B cell (primary cell): ENCODE data around the gene KIF1A. TPM values are rescaled to one million over a fixed set of nuclear protein-coding genes. Genes with fewer than 3 reads are reported as not detected.

ENCODE experiments used
- ATAC-seq: fragments of 200-7000 bp; cut with Tn5 transposase; one replicate; pipeline ENCODE4 v1.10.0; 2021; ENCODE audit warnings: low read depth, mild to moderate bottlenecking, moderate number of reproducible peaks, moderate library complexity
- CTCF ChIA-PET: fragments of 350-600 bp; sonication (Branson Sonifier 250); formaldehyde crosslinking; loops from one replicate; lab custom pipeline; 2021; ENCODE audit warnings: antibody characterized with exemption, inconsistent platforms; lab: Charles Lee
- POLR2A ChIA-PET: fragments of 350-600 bp; sonication (Branson Sonifier 250); formaldehyde crosslinking; loops from one replicate; lab custom pipeline; 2021; ENCODE audit warnings: antibody characterized with exemption; lab: Charles Lee
- DNase-seq: peaks from one replicate; pipeline ENCODE4 v3.0.0; 2013
- H2AFZ ChIP-seq: 2 replicates; pipeline ENCODE4 v1.6.1; 2012; ENCODE audit warnings: mild to moderate bottlenecking, low read depth, low read length; ENCODE audit not compliant: insufficient read depth, poor library complexity, severe bottlenecking
- H3K27ac ChIP-seq, 2 donors: 1 replicate in 1 of 2; 2 replicates in 1 of 2; pipeline ENCODE4 v1.5.1; 2012 to 2013; ENCODE audit warnings: low read length in 2 of 2, mild to moderate bottlenecking in 2 of 2, moderate library complexity in 1 of 2
- H3K27me3 ChIP-seq, 4 experiments: fragments of 200-600 bp in 1 of 4; sonication (generic) in 1 of 4; replicated peaks in 1 of 4; 1 replicate in 2 of 4; 2 replicates in 2 of 4; pipeline versions ENCODE4 v1.6.1 to v1.7.0; 2013 to 2016; ENCODE audit warnings: low read length in 3 of 4, mild to moderate bottlenecking in 2 of 4, mixed read lengths in 1 of 4, moderate library complexity in 1 of 4; ENCODE audit not compliant: insufficient read depth in 4 of 4, control insufficient read depth in 3 of 4; ENCODE audit errors: control extremely low read depth in 1 of 4
- H3K36me3 ChIP-seq, 2 experiments: replicated peaks in 1 of 2; 1 replicate in 1 of 2; 2 replicates in 1 of 2; pipeline versions ENCODE4 v1.6.1 to v1.7.1; 2013; ENCODE audit warnings: low read length in 1 of 2; ENCODE audit not compliant: insufficient read depth in 2 of 2, control insufficient read depth in 1 of 2; ENCODE audit errors: control extremely low read depth in 1 of 2, extremely low read depth in 1 of 2
- H3K4me1 ChIP-seq, 2 donors: fragments of 200-600 bp in 1 of 2; sonication (generic) in 1 of 2; 1 replicate in 1 of 2; 2 replicates in 1 of 2; pipeline versions ENCODE4 v1.5.1 to v1.6.1; 2013 to 2017; ENCODE audit warnings: low read length in 2 of 2; ENCODE audit not compliant: control insufficient read depth in 2 of 2, insufficient read depth in 2 of 2
- H3K4me2 ChIP-seq: replicated peaks from 2 replicates; pipeline ENCODE3; 2012; ENCODE audit warnings: mild to moderate bottlenecking, low read depth, low read length; ENCODE audit not compliant: poor library complexity, severe bottlenecking
- H3K4me3 ChIP-seq, 5 experiments: fragments of 200-600 bp in 1 of 5; sonication (generic) in 1 of 5; 1 replicate in 3 of 5; 2 replicates in 2 of 5; pipeline versions ENCODE4 v1.5.1 to v1.7.0; 2011 to 2016; ENCODE audit warnings: low read length in 4 of 5, mild to moderate bottlenecking in 4 of 5, low read depth in 2 of 5, control low read depth in 1 of 5, moderate library complexity in 1 of 5; ENCODE audit not compliant: insufficient read depth in 1 of 5; ENCODE audit errors: control extremely low read depth in 1 of 5, extremely low read depth in 1 of 5
- H3K79me2 ChIP-seq: fragments of 200-600 bp; sonication (generic); one replicate; pipeline ENCODE4 v1.6.0; 2016; ENCODE audit warnings: low read length; ENCODE audit not compliant: control insufficient read depth, insufficient read depth
- H3K9ac ChIP-seq: fragments of 200-600 bp; sonication (generic); 2 replicates; pipeline ENCODE4 v1.6.1; 2017; ENCODE audit warnings: mild to moderate bottlenecking, low read length, moderate library complexity
- H3K9me3 ChIP-seq, 3 donors: one replicate each; pipeline versions ENCODE4 v1.6.1 to v1.7.1; 2013; ENCODE audit warnings: low read length in 2 of 3; ENCODE audit not compliant: control insufficient read depth in 2 of 3, insufficient read depth in 1 of 3; ENCODE audit errors: control extremely low read depth in 1 of 3
- H4K20me1 ChIP-seq: 2 replicates; pipeline ENCODE4 v1.6.0; 2012; ENCODE audit warnings: mild to moderate bottlenecking, low read length; ENCODE audit not compliant: insufficient read depth, control insufficient read depth, poor library complexity, severe bottlenecking
- H3K27ac Mint-ChIP-seq: one replicate; pipeline ENCODE4 v1.8.0; 2021; ENCODE audit warnings: mixed read lengths
- H3K27me3 Mint-ChIP-seq: one replicate; pipeline ENCODE4 v1.8.0; 2021; ENCODE audit warnings: mixed read lengths
- H3K4me1 Mint-ChIP-seq: one replicate; pipeline ENCODE4 v1.8.0; 2021; ENCODE audit warnings: mixed read lengths
- H3K4me3 Mint-ChIP-seq: one replicate; pipeline ENCODE4 v1.8.0; 2021; ENCODE audit warnings: mixed read lengths
- H3K9me3 Mint-ChIP-seq: one replicate; pipeline ENCODE4 v1.8.0; 2022; ENCODE audit warnings: mixed read lengths; ENCODE audit not compliant: insufficient read depth
- CTCF ChIP-seq: fragments of 200-600 bp; IDR thresholded peaks from one replicate; pipeline ENCODE4 v1.8.0; 2022; ENCODE audit warnings: antibody characterized with exemption, mild to moderate bottlenecking
- EZH2 ChIP-seq: IDR thresholded peaks from 2 replicates; pipeline ENCODE4 v1.6.1; 2012; ENCODE audit warnings: borderline replicate concordance, low read depth, mild to moderate bottlenecking, moderate library complexity, low read length; ENCODE audit not compliant: insufficient read depth, poor library complexity, severe bottlenecking
- WGBS: methylation state at CpG from one replicate; pipeline ENCODE4 v1.1.5; 2013; ENCODE audit warnings: missing lambda C conversion rate; ENCODE audit not compliant: insufficient coverage; 5-methylcytosine and 5-hydroxymethylcytosine counted together
- intact Hi-C: fragments of 100-400 bp; cut with micrococcal nuclease; formaldehyde crosslinking; loops from one replicate; pipeline ENCODE4 v1.10.0; 2022
- polyA plus RNA-seq: library from polyadenylated mRNA; depleted of rRNA; stranded (reverse); fragments of >200 nt; gene quantifications from 2 replicates; pipeline ENCODE4 v1.2.3, GENCODE V29; 2012
- total RNA-seq, 2 donors: library from RNA; stranded (reverse); fragments of 120-200 nt in 1 of 2; gene quantifications; 1 replicate in 1 of 2; 2 replicates in 1 of 2; pipeline versions ENCODE4 v1.2.3 to v1.2.4, GENCODE V29; 2013 to 2022

Gene KIF1A
- total and polyA plus RNA-seq, 2 donors (not counting 1 experiment from before 2014, with no cell fraction given): not detected

DNA sequence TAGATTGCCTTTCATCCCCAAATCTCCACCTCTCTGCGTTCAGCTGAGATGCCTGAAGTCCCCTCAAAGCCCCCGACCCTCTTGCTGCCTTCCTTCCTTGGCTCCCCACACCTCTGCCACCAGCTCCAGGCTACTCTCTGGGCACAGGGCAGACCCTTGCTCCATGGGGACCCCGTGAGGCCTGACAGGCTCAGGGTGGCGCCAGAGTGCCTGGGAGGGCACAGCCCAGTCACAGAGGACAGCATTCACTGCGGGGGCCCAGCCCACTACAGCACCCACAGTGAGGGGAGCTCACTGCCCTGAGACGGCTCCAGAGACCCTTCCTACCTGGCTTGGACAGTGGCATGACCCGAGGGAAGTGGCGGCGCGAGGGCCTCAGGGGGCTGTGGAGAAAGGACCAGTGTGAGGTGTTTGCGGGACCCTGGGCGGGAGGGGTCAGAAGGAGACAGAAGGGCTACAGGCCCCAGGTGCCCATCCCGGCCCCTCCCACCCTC is 77.4 kb downstream of the KIF1A start:
- 86% methylated on average over 11 of the region's 13 CpGs for WGBS
- H3K27me3 Mint-ChIP-seq: no peaks in the 10 kb centered on the region
- H3K27ac Mint-ChIP-seq: no peak overlapping the region

DNA sequence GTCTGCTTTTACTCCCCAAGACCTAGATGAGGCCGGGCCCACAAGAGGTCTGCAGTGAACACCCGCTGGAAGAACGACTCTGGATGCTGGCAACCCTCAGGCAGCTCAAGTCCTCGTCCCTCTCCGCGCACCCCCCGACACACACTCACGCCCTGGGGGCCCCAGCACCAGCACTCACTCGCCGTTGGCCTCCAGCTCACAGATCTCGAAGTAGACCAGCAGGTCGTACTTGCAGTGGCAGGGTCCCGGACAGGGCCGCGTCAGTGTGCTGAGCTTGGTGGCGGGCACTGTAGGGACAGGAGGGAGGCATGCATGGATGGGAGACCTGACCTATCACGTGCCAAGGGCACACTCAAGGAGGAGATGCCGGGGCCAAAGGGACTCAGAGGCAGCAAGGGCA is 78.9 kb downstream of the KIF1A start:
- no peak overlapping the region for H3K27ac ChIP-seq
- H3K4me3 ChIP-seq: no peak overlapping the region
- ChIA-PET POLR2A (no interaction called here), CTCF (no interaction called here)
- H3K36me3 ChIP-seq: no peaks in the 10 kb centered on the region
- no peak overlapping the region for H3K4me2 ChIP-seq
- no peak overlapping the region for H2AFZ ChIP-seq
- H3K79me2 ChIP-seq: no peaks in the 10 kb centered on the region
- H3K9ac ChIP-seq: no peak overlapping the region
- ATAC-seq: no peak
- H3K27me3 ChIP-seq: no peaks in the 10 kb centered on the region
- 95% methylated on average over 15 of the region's 18 CpGs for WGBS
- H3K27me3 Mint-ChIP-seq: no peaks in the 10 kb centered on the region
- H3K4me3 Mint-ChIP-seq: no peak overlapping the region
- intact Hi-C loops: no loop called here
- no peaks in the 10 kb centered on the region for H3K4me1 Mint-ChIP-seq
- no peaks in the 10 kb centered on the region for H3K9me3 ChIP-seq
- TF ChIP-seq CTCF (no peak), EZH2 (no peak)
- DNase-seq: no peak
- no peaks in the 10 kb centered on the region for H4K20me1 ChIP-seq
- no peaks in the 10 kb centered on the region for H3K9me3 Mint-ChIP-seq
- no peaks in the 10 kb centered on the region for H3K4me1 ChIP-seq
- H3K27ac Mint-ChIP-seq: no peak overlapping the region

More for the DNA sequence above, 77.4 kb downstream of the KIF1A start:
- TF ChIP-seq EZH2: no peak
- no peak for TF ChIP-seq CTCF
- intact Hi-C loops: no loop called here
- H3K4me1 ChIP-seq: no peaks in the 10 kb centered on the region
- no peak overlapping the region for H3K4me3 Mint-ChIP-seq
- no peak overlapping the region for H3K4me3 ChIP-seq
- H3K9me3 Mint-ChIP-seq: no peaks in the 10 kb centered on the region
- H3K27ac ChIP-seq: no peak overlapping the region
- no peaks in the 10 kb centered on the region for H3K36me3 ChIP-seq
- H3K4me1 Mint-ChIP-seq: no peaks in the 10 kb centered on the region
- H3K79me2 ChIP-seq: no peaks in the 10 kb centered on the region
- no peak overlapping the region for H2AFZ ChIP-seq
- DNase-seq: no peak
- no peak overlapping the region for H3K9ac ChIP-seq
- POLR2A ChIA-PET: no interaction called here
- H3K27me3 ChIP-seq: no peaks in the 10 kb centered on the region
- ATAC-seq: no peak
- no peaks in the 10 kb centered on the region for H3K9me3 ChIP-seq
- H3K4me2 ChIP-seq: no peak overlapping the region
- CTCF ChIA-PET: no interaction called here
- no peaks in the 10 kb centered on the region for H4K20me1 ChIP-seq
